ENCODE results near the gene NCOA4. TPM values are rescaled to one million over a fixed set of nuclear protein-coding genes. Genes with fewer than 3 reads are reported as not detected.
"Not testable (repeated sequence)": the region's sequence is repeated elsewhere in the genome, so short reads cannot be mapped to it uniquely, and the experiment has no call there.

NCOA4 gene
- total RNA-seq, 1 experiment from 2014 or later, result 68.0 TPM

GRCh38 chr10:46050941-46051623, 20.7 kb upstream of the NCOA4 start (continued):
- no peak for TF ChIP-seq CTCF (IDR thresholded peaks at IDR 0.05 in 2 of 3, conservative IDR thresholded peaks at IDR 0.05 in 1 of 3; ENCODE audit: borderline replicate concordance in 1 of 3, insufficient read depth in 1 of 3, low read depth in 2 of 3, low read length in 2 of 3)

GRCh38 chr10:46049497-46049831, 19.0 kb upstream of the NCOA4 start:
- H2AFZ ChIP-seq (ENCODE audit: low read depth, low read length, poor library complexity, severe bottlenecking); H3K9me2 ChIP-seq (ENCODE audit: insufficient read depth); POLR2A ChIA-PET; RAD21 ChIA-PET (ENCODE audit: low non-redundant PET in 1 of 2, low total read pairs in 2 of 2, uncharacterized antibody in 2 of 2, unreplicated experiment in 2 of 2); DNase-seq (ENCODE audit: low read depth, low spot score); ATAC-seq; H3K27ac ChIP-seq (ENCODE audit: low read depth, low read length); intact Hi-C loops (cut with micrococcal nuclease); H3K4me1 ChIP-seq (ENCODE audit: control insufficient read depth in 1 of 2, insufficient read depth in 2 of 2, low read length in 2 of 2); H3K79me2 ChIP-seq (ENCODE audit: insufficient read depth, low read length); H3K4me2 ChIP-seq (ENCODE audit: low read length); H3K9ac ChIP-seq (ENCODE audit: low read length); H3K36me3 ChIP-seq (ENCODE audit: control insufficient read depth in 1 of 2, insufficient read depth in 2 of 2, low read length in 2 of 2); H3K27me3 ChIP-seq (ENCODE audit: insufficient read depth, low read length); H4K20me1 ChIP-seq (ENCODE audit: insufficient read depth); H3K4me3 ChIP-seq (replicated peaks in 1 of 2; ENCODE audit: low read depth in 1 of 2, low read length in 2 of 2); H3K9me3 ChIP-seq (ENCODE audit: control insufficient read depth in 1 of 2, insufficient read depth in 1 of 2, low read depth in 1 of 2, low read length in 2 of 2); BruUV-seq (replicated peaks): not testable (repeated sequence)
- CTCF ChIA-PET, result interaction anchor here (0.9 kb wide), 1 partner anchor 21 kb away, joined by 3 read pairs; no protein-coding TSS in a partner anchor

- no peak overlapping the region for H3K4me2 ChIP-seq (ENCODE audit: low read length)
- peaks cover 9% of the 10 kb centered on the region; the same call in 1 of the 2 replicates for H3K27me3 ChIP-seq (ENCODE audit: insufficient read depth, low read length)
- ChIA-PET CTCF (no interaction called here), POLR2A (no interaction called here), RAD21 (ENCODE audit: low non-redundant PET in 1 of 2, low total read pairs in 2 of 2, uncharacterized antibody in 2 of 2, unreplicated experiment in 2 of 2) (no interaction called here)
- no TSS peak for BruUV-seq (replicated peaks)
- H4K20me1 ChIP-seq (ENCODE audit: insufficient read depth), result no peaks in the 10 kb centered on the region
- 0 out of 4 replicates have a peak, but pooled peaks cover 0 to 2% of the 10 kb centered on the region in 2 experiments for H3K4me1 ChIP-seq (ENCODE audit: control insufficient read depth in 1 of 2, insufficient read depth in 2 of 2, low read length in 2 of 2)
- H3K9me3 ChIP-seq (ENCODE audit: control insufficient read depth in 1 of 2, insufficient read depth in 1 of 2, low read depth in 1 of 2, low read length in 2 of 2), result no peaks in the 10 kb centered on the region
- peak; percentile 34; the same call in 1 of the 2 replicates for ATAC-seq
- H3K9ac ChIP-seq (ENCODE audit: low read length), result no peak overlapping the region
- no peak for DNase-seq (ENCODE audit: low read depth, low spot score)
- no peak for TF ChIP-seq SP1 (IDR thresholded peaks at IDR 0.05; ENCODE audit: low read depth)
- TF ChIP-seq TCF7L2 (IDR thresholded peaks at IDR 0.05; ENCODE audit: borderline replicate concordance, extremely low read depth, insufficient read depth, insufficient read length), result no peak
- no peak for TF ChIP-seq RAD21 (IDR thresholded peaks at IDR 0.05; ENCODE audit: low read depth)
- no peak for TF ChIP-seq ZFX (IDR thresholded peaks at IDR 0.05)
- TF ChIP-seq YY1 (IDR thresholded peaks at IDR 0.05; ENCODE audit: extremely low read depth, insufficient replicate concordance, low read depth, low read length), result no peak
- H3K4me3 ChIP-seq (replicated peaks in 1 of 2; ENCODE audit: low read depth in 1 of 2, low read length in 2 of 2), result no peak overlapping the region
- H2AFZ ChIP-seq (ENCODE audit: low read depth, low read length, poor library complexity, severe bottlenecking), result no peak overlapping the region
- no peaks in the 10 kb centered on the region for H3K79me2 ChIP-seq (ENCODE audit: insufficient read depth, low read length)
- no peaks in the 10 kb centered on the region for H3K9me2 ChIP-seq (ENCODE audit: insufficient read depth)
- intact Hi-C loops (cut with micrococcal nuclease), result no loop called here
- H3K27ac ChIP-seq (ENCODE audit: low read depth, low read length), result no peak overlapping the region
- no peaks in the 10 kb centered on the region for H3K36me3 ChIP-seq (ENCODE audit: control insufficient read depth in 1 of 2, insufficient read depth in 2 of 2, low read length in 2 of 2)
Measured at GRCh38 chr10:46048152-46048551, 17.7 kb upstream of the NCOA4 start.

Measured in HCT116 (cell line).